ENCODE measurements around the gene PROM2. TPM values are rescaled to one million over a fixed set of nuclear protein-coding genes. Genes with fewer than 3 reads are reported as not detected.

PROM2 gene
- total and polyA plus RNA-seq, 2 experiments from 2014 or later = 2.1 to 2.2 TPM

GRCh38 chr2:95295376-95295775 lies 21.1 kb downstream of the PROM2 start (continued):
- no peak for TF ChIP-seq ZNF462 (CRISPR knock-in tag; IDR thresholded peaks at IDR 0.05)

- Histone ChIP-seq H3K79me2 (replicated peaks; ENCODE audit: insufficient read depth) (no peaks in the 10 kb centered on the region), H3F3A (replicated peaks; ENCODE audit: low read depth) (no peaks in the 10 kb centered on the region), H4K20me1 (replicated peaks; ENCODE audit: insufficient read depth) (no peaks in the 10 kb centered on the region), H3K4me2 (no peak overlapping the region), H3K27ac (ENCODE audit: low read depth) (no peak overlapping the region), H3K4me3 (no peak overlapping the region), H3K27me3 (ENCODE audit: insufficient read depth) (no peaks in the 10 kb centered on the region), H3K36me3 (ENCODE audit: insufficient read depth) (no peaks in the 10 kb centered on the region), H3K9me2 (ENCODE audit: insufficient read depth) (no peaks in the 10 kb centered on the region), H3K4me1 (ENCODE audit: insufficient read depth) (peaks cover 12% of the 10 kb centered on the region; the same call in 1 of the 2 replicates), H2AFZ (no peak overlapping the region)
- H3K36me3 Mint-ChIP-seq (ENCODE audit: low read depth) = peaks cover 4% of the 10 kb centered on the region
- DNase-seq (ENCODE audit: low spot score) = no peak
- no peak overlapping the region for H3K4me3 Mint-ChIP-seq
- no peak for ATAC-seq
- H3K4me1 Mint-ChIP-seq = peaks cover 21% of the 10 kb centered on the region
- peaks cover 12% of the 10 kb centered on the region for H3K27me3 Mint-ChIP-seq (ENCODE audit: insufficient read depth, low read depth, poor library complexity)
- H3K9me3 Mint-ChIP-seq = peaks cover 9% of the 10 kb centered on the region
- H3K27ac Mint-ChIP-seq = no peak overlapping the region
- TF ChIP-seq JUNB (IDR thresholded peaks at IDR 0.05; ENCODE audit: unreplicated experiment) = no peak
- no peak for TF ChIP-seq ETS1 (IDR thresholded peaks at IDR 0.05)
- TF ChIP-seq REST (IDR thresholded peaks at IDR 0.05; ENCODE audit: unreplicated experiment) = no peak
- no peak for TF ChIP-seq CREB1 (CRISPR knock-in tag; IDR thresholded peaks at IDR 0.05; ENCODE audit: low read depth)
- no peak for TF ChIP-seq ZNF114 (CRISPR knock-in tag; IDR thresholded peaks at IDR 0.05)
- TF ChIP-seq CTCF (conservative IDR thresholded peaks at IDR 0.05; ENCODE audit: low read depth in 2 of 2) = no peak
- TF ChIP-seq STAT1 (IDR thresholded peaks at IDR 0.05; ENCODE audit: unreplicated experiment) = no peak
- TF ChIP-seq POLR2AphosphoS5 (IDR thresholded peaks at IDR 0.05; ENCODE audit: low read depth) = no peak
- no peak for TF ChIP-seq EZH2phosphoT487 (IDR thresholded peaks at IDR 0.05; ENCODE audit: unreplicated experiment)
- no peak for TF ChIP-seq EZH2 (IDR thresholded peaks at IDR 0.05; ENCODE audit: low read depth, unreplicated experiment)
- TF ChIP-seq NANOG (IDR thresholded peaks at IDR 0.05; ENCODE audit: borderline replicate concordance) = no peak
These were observed 21.8 kb downstream of the PROM2 start for GRCh38 chr2:95296011-95296410.

Measured in GM23338 (cell line).